IMR-90 (cell line): ENCODE data around the gene TRPC4. TPM values are rescaled to one million over a fixed set of nuclear protein-coding genes. Genes with fewer than 3 reads are reported as not detected.

ENCODE experiments used
- ATAC-seq: fragments of 200-7000 bp; cut with Tn5 transposase; 2 replicates; pipeline ENCODE4 v1.9.1; 2020; ENCODE audit warnings: low read depth, mild to moderate bottlenecking, moderate library complexity
- BruUV-seq: library from RNA; stranded (reverse); fragments of 400-500 nt; replicated peaks from 2 replicates; lab custom pipeline; 2021; lab: Mats Ljungman, UMichigan
- CTCF ChIA-PET: fragments of 300-600 bp; formaldehyde crosslinking; extraction: SDS; loops from one replicate; lab custom pipeline; 2021; ENCODE audit warnings: antibody characterized with exemption; lab: Yijun Ruan, JAX
- POLR2A ChIA-PET: fragments of 300-600 bp; sonication (Branson Sonifier 250); formaldehyde crosslinking; loops from one replicate; lab custom pipeline; 2022; ENCODE audit warnings: antibody characterized with exemption; ENCODE audit not compliant: unreplicated experiment; lab: Charles Lee
- DNase-seq: peaks from one replicate; pipeline ENCODE4 v3.0.0; 2013
- H2AFZ ChIP-seq: replicated peaks from 2 replicates; pipeline ENCODE3; 2013; ENCODE audit warnings: low read length, mild to moderate bottlenecking; ENCODE audit not compliant: poor library complexity
- H2AK5ac ChIP-seq: 2 replicates; pipeline ENCODE4 v1.6.1; 2013; ENCODE audit warnings: low read depth, low read length, inconsistent platforms
- H2AK9ac ChIP-seq: replicated peaks from 2 replicates; pipeline ENCODE3; 2013; ENCODE audit warnings: mild to moderate bottlenecking, low read depth, low read length, moderate library complexity; ENCODE audit not compliant: poor library complexity
- H2BK120ac ChIP-seq: 2 replicates; pipeline ENCODE4 v1.6.1; 2013; ENCODE audit warnings: low read depth, low read length, inconsistent platforms
- H2BK15ac ChIP-seq: 3 replicates; pipeline ENCODE4 v1.6.1; 2013; ENCODE audit warnings: low read depth, low read length, inconsistent platforms
- H2BK20ac ChIP-seq: 2 replicates; pipeline ENCODE4 v1.6.1; 2013; ENCODE audit warnings: low read depth, mild to moderate bottlenecking, inconsistent platforms, low read length, moderate library complexity
- H2BK5ac ChIP-seq: 2 replicates; pipeline ENCODE4 v1.6.1; 2013; ENCODE audit warnings: mild to moderate bottlenecking, low read depth, low read length, inconsistent platforms; ENCODE audit not compliant: poor library complexity, severe bottlenecking
- H3K14ac ChIP-seq: replicated peaks from 2 replicates; pipeline ENCODE4 v1.6.1; 2013; ENCODE audit warnings: low read depth, low read length, inconsistent platforms
- H3K18ac ChIP-seq: 2 replicates; pipeline ENCODE4 v1.6.1; 2013; ENCODE audit warnings: low read depth, low read length, control low read depth
- H3K23ac ChIP-seq: 2 replicates; pipeline ENCODE4 v1.6.1; 2013; ENCODE audit warnings: low read depth, low read length, inconsistent platforms
- H3K27ac ChIP-seq: 2 replicates; pipeline ENCODE4 v1.5.1; 2013; ENCODE audit warnings: mild to moderate bottlenecking, control low read depth, low read length; ENCODE audit not compliant: insufficient read depth
- H3K27me3 ChIP-seq: 2 replicates; pipeline ENCODE4 v1.6.1; 2013; ENCODE audit warnings: low read length; ENCODE audit not compliant: control insufficient read depth, insufficient read depth
- H3K36me3 ChIP-seq: 2 replicates; pipeline ENCODE4 v1.6.1; 2013; ENCODE audit warnings: low read length, mixed read lengths; ENCODE audit not compliant: control insufficient read depth, insufficient read depth
- H3K4ac ChIP-seq: 2 replicates; pipeline ENCODE4 v1.6.1; 2013; ENCODE audit warnings: low read depth, low read length, inconsistent platforms
- H3K4me1 ChIP-seq: 2 replicates; pipeline ENCODE4 v1.6.1; 2013; ENCODE audit warnings: low read length, mixed read lengths; ENCODE audit not compliant: control insufficient read depth, insufficient read depth
- H3K4me2 ChIP-seq: 2 replicates; pipeline ENCODE4 v1.6.1; 2013; ENCODE audit warnings: low read depth, mild to moderate bottlenecking, control low read depth, low read length, moderate library complexity
- H3K4me3 ChIP-seq: 2 replicates; pipeline ENCODE4 v1.5.1; 2013; ENCODE audit warnings: low read depth, mild to moderate bottlenecking, control low read depth, low read length, moderate library complexity; ENCODE audit not compliant: insufficient read depth
- H3K56ac ChIP-seq: 2 replicates; pipeline ENCODE4 v1.6.1; 2013; ENCODE audit warnings: low read length, inconsistent platforms; ENCODE audit not compliant: insufficient read depth; ENCODE audit errors: extremely low read depth
- H3K79me1 ChIP-seq, 2 experiments: 2 replicates each; pipeline ENCODE4 v1.6.1; 2013; ENCODE audit warnings: low read length in 2 of 2, inconsistent platforms in 1 of 2, low read depth in 1 of 2
- H3K9ac ChIP-seq: 2 replicates; pipeline ENCODE4 v1.6.1; 2013; ENCODE audit warnings: low read depth, low read length, control low read depth
- H3K9me1 ChIP-seq: 2 replicates; pipeline ENCODE4 v1.6.1; 2013; ENCODE audit warnings: low read length, inconsistent platforms; ENCODE audit not compliant: insufficient read depth
- H3K9me3 ChIP-seq: 2 replicates; pipeline ENCODE4 v1.6.1; 2013; ENCODE audit warnings: low read length; ENCODE audit not compliant: control insufficient read depth, insufficient read depth
- H4K20me1 ChIP-seq: 2 replicates; pipeline ENCODE4 v1.6.1; 2013; ENCODE audit warnings: low read length, inconsistent platforms; ENCODE audit not compliant: insufficient read depth
- H4K5ac ChIP-seq: 2 replicates; pipeline ENCODE4 v1.6.1; 2013; ENCODE audit warnings: mild to moderate bottlenecking, low read depth, low read length, control low read depth
- H4K8ac ChIP-seq, 2 experiments: 2 replicates each; pipeline ENCODE4 v1.6.1; 2013; ENCODE audit warnings: low read depth in 2 of 2, low read length in 2 of 2, control low read depth in 1 of 2, inconsistent platforms in 1 of 2
- H4K91ac ChIP-seq: 2 replicates; pipeline ENCODE4 v1.6.1; 2013; ENCODE audit warnings: low read depth, low read length, inconsistent platforms; ENCODE audit not compliant: insufficient read depth
- CEBPB ChIP-seq: IDR thresholded peaks from 2 replicates; pipeline ENCODE4 v1.6.1; 2012; ENCODE audit warnings: low read depth, low read length, improper control_type of control experiment
- MAFK ChIP-seq: IDR thresholded peaks from 2 replicates; pipeline ENCODE4 v1.6.1; 2012; ENCODE audit warnings: low read depth, low read length, improper control_type of control experiment
- WGBS, 2 experiments: methylation state at CpG; one replicate each; pipeline versions ENCODE4 v1.1.5 to v1.1.7; 2013; ENCODE audit warnings: missing lambda C conversion rate in 2 of 2; ENCODE audit not compliant: insufficient read length in 1 of 2; ENCODE audit errors: extremely low coverage in 2 of 2; 5-methylcytosine and 5-hydroxymethylcytosine counted together
- dilution Hi-C: fragments of 300-500 bp; cut with HindIII; formaldehyde crosslinking; loops from one replicate; pipeline ENCODE4 v1.14.3; 2018; ENCODE audit warnings: low sequenced_read_pairs; ENCODE audit not compliant: unreplicated experiment
- in situ Hi-C: fragments of 300-500 bp; cut with MboI; formaldehyde crosslinking; loops from 3 replicates; pipeline ENCODE4 v1.14.3; 2019; ENCODE audit warnings: low sequenced_read_pairs, inconsistent platforms, mixed read lengths
- intact Hi-C: fragments of 100-400 bp; cut with micrococcal nuclease; formaldehyde crosslinking; loops from 2 replicates; pipeline ENCODE4 v1.10.0; 2022
- polyA plus RNA-seq, 3 experiments: library from polyadenylated mRNA; depleted of rRNA; stranded (reverse); fragments of >200 nt; gene quantifications; 2 replicates each; pipeline ENCODE4 v1.2.3, GENCODE V29; 2012; ENCODE audit warnings: low replicate concordance in 1 of 3
- total RNA-seq: library from RNA; depleted of rRNA; stranded (reverse); fragments of >200 nt; gene quantifications from 2 replicates; pipeline ENCODE4 v1.2.3, GENCODE V29; 2012

TRPC4 gene
- total and polyA plus RNA-seq, 2 of the 4 experiments (the other 2 are of a cell fraction), result 1.9 to 5.2 TPM

- Histone ChIP-seq H3K4me3 (no peak overlapping the region), H2AK5ac (no peak overlapping the region), H3K36me3 (no peaks in the 10 kb centered on the region), H2AK9ac (no peak overlapping the region), H4K91ac (no peak overlapping the region), H3K4me1 (peaks cover 4% of the 10 kb centered on the region), H4K8ac (peak overlapping the region in 1 of 2 experiments; percentile 60; a peak in 1 of 4 replicates), H3K27ac (no peak overlapping the region), H3K4ac (no peak overlapping the region), H2BK5ac (peak overlapping the region; percentile 96), H3K18ac (peak overlapping the region; percentile 40; the same call in 1 of the 2 replicates), H3K9me3 (no peaks in the 10 kb centered on the region), H2BK120ac (peak overlapping the region; percentile 34; the same call in 1 of the 2 replicates), H3K9me1 (no peaks in the 10 kb centered on the region), H3K4me2 (no peak overlapping the region), H3K56ac (no peak overlapping the region), H3K23ac (no peak overlapping the region), H2BK15ac (no peak overlapping the region), H2BK20ac (no peak overlapping the region; the same call in 1 of the 2 replicates), H3K79me1 (no peaks in the 10 kb centered on the region), H4K5ac (peak overlapping the region; percentile 36; the same call in 1 of the 2 replicates), H3K27me3 (no peaks in the 10 kb centered on the region), H3K14ac (no peak overlapping the region), H4K20me1 (no peaks in the 10 kb centered on the region), H3K9ac (no peak overlapping the region), H2AFZ (no peak overlapping the region)
- ChIA-PET CTCF (interaction anchor here (1.1 kb wide), 1 partner anchor 18 kb away, joined by 3 read pairs; no protein-coding TSS in a partner anchor), POLR2A (no interaction called here)
- WGBS, 2 experiments, result no CpG with 5 or more reads among the region's 1 CpG
- ATAC-seq (no peak), DNase-seq (no peak)
- dilution Hi-C loops, result no loop called here
- in situ Hi-C loops, result no loop called here
- intact Hi-C loops, result loop anchor here (2.0 to 5.0 kb wide), 2 partner anchors 45 to 1104 kb away; no protein-coding TSS in a partner anchor
- no TSS peak for BruUV-seq
- TF ChIP-seq CEBPB (peak; percentile 24; the same call in 1 of the 2 replicates), MAFK (no peak)
Observed at GRCh38 chr13:37657956-37658355, 211.6 kb downstream of the TRPC4 start.
